GM21619 (cell line): ENCODE results near the gene TC2N.
A peak's percentile ranks its signal among the peaks of the same experiment; 100 is the strongest.
"Not testable (repeated sequence)": the region's sequence is repeated elsewhere in the genome, so short reads cannot be mapped to it uniquely, and the experiment has no call there.

ENCODE experiments used
- ATAC-seq: cut with Tn5 transposase; IDR thresholded peaks from one replicate; pipeline ENCODE4 v1.9.1; 2021; ENCODE audit not compliant: unreplicated experiment

The TC2N gene

GRCh38 chr14:91889477-91890211, 22.3 kb upstream of the TC2N start:
- ATAC-seq: no peak

- ATAC-seq: no peak
These were observed 21.5 kb upstream of the TC2N start for GRCh38 chr14:91888641-91889476.

GRCh38 chr14:91886961-91887360, 19.6 kb upstream of the TC2N start:
- ATAC-seq: no peak

GRCh38 chr14:91885839-91886238, 18.5 kb upstream of the TC2N start:
- no peak for ATAC-seq

GRCh38 chr14:91885113-91885712, 17.9 kb upstream of the TC2N start:
- no peak for ATAC-seq

GRCh38 chr14:91884664-91885063, 17.3 kb upstream of the TC2N start:
- no peak for ATAC-seq

- ATAC-seq: no peak
These were observed 16.4 kb upstream of the TC2N start for GRCh38 chr14:91883753-91884152.

- no peak for ATAC-seq
These were observed 15.4 kb upstream of the TC2N start for GRCh38 chr14:91882776-91883175.

GRCh38 chr14:91882369-91882768, 15.0 kb upstream of the TC2N start:
- ATAC-seq: no peak

- ATAC-seq: no peak
These were observed 11.9 kb upstream of the TC2N start for GRCh38 chr14:91879196-91879595.

- ATAC-seq: no peak
These were observed 10.9 kb upstream of the TC2N start for GRCh38 chr14:91878274-91878673.

- no peak for ATAC-seq
These were observed 10.1 kb upstream of the TC2N start for GRCh38 chr14:91877376-91877915.

GRCh38 chr14:91876492-91876891, 9.2 kb upstream of the TC2N start:
- ATAC-seq: no peak

GRCh38 chr14:91875525-91876286, 8.4 kb upstream of the TC2N start:
- ATAC-seq: no peak

GRCh38 chr14:91873471-91874415, 6.4 kb upstream of the TC2N start:
- ATAC-seq: peak; percentile 82

GRCh38 chr14:91872517-91873470, 5.5 kb upstream of the TC2N start:
- peak; percentile 6 for ATAC-seq

- peak; percentile 56 for ATAC-seq
These were observed 4.7 kb upstream of the TC2N start for GRCh38 chr14:91872011-91872501.

GRCh38 chr14:91871401-91871800, 4.1 kb upstream of the TC2N start:
- ATAC-seq: not testable (repeated sequence)
